ENCODE measurements around the gene UBAP2L. TPM values are rescaled to one million over a fixed set of nuclear protein-coding genes. Genes with fewer than 3 reads are reported as not detected.
"Not testable (repeated sequence)": the region's sequence is repeated elsewhere in the genome, so short reads cannot be mapped to it uniquely, and the experiment has no call there.

Gene UBAP2L
- total RNA-seq, 1 donor: 88.3 TPM

GRCh38 chr1:154199563-154199879 is 21.2 kb upstream of the UBAP2L start:
- peak overlapping the region; percentile 72 for H3K4me2 ChIP-seq (ENCODE audit: insufficient read depth, low read length)
- H3K36me3 ChIP-seq (ENCODE audit: insufficient read depth, low read length): no peaks in the 10 kb centered on the region
- no peaks in the 10 kb centered on the region for H3K9me3 ChIP-seq (ENCODE audit: low read depth, low read length)
- DNase-seq (ENCODE audit: insufficient read length, low spot score, missing footprints): peak; percentile 61
- no peaks in the 10 kb centered on the region for H4K20me1 ChIP-seq (ENCODE audit: insufficient read depth, low read length)
- peak overlapping the region; percentile 35 for H3K4me3 ChIP-seq (ENCODE audit: insufficient read depth, low read length)
- H3K27me3 ChIP-seq (ENCODE audit: insufficient read depth, low read length): peaks cover 9% of the 10 kb centered on the region
- H3K79me2 ChIP-seq (ENCODE audit: insufficient read depth, low read length): no peaks in the 10 kb centered on the region
- peak overlapping the region; percentile 84 for H2AFZ ChIP-seq (ENCODE audit: low read length)
- TF ChIP-seq, protein P1, sequence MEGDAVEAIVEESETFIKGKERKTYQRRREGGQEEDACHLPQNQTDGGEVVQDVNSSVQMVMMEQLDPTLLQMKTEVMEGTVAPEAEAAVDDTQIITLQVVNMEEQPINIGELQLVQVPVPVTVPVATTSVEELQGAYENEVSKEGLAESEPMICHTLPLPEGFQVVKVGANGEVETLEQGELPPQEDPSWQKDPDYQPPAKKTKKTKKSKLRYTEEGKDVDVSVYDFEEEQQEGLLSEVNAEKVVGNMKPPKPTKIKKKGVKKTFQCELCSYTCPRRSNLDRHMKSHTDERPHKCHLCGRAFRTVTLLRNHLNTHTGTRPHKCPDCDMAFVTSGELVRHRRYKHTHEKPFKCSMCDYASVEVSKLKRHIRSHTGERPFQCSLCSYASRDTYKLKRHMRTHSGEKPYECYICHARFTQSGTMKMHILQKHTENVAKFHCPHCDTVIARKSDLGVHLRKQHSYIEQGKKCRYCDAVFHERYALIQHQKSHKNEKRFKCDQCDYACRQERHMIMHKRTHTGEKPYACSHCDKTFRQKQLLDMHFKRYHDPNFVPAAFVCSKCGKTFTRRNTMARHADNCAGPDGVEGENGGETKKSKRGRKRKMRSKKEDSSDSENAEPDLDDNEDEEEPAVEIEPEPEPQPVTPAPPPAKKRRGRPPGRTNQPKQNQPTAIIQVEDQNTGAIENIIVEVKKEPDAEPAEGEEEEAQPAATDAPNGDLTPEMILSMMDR (IDR thresholded peaks at IDR 0.05; ENCODE audit: extremely low read depth, low read depth, low read length): no peak
- no peak overlapping the region for H3K27ac ChIP-seq (ENCODE audit: low read depth, low read length)
- H3K4me1 ChIP-seq (ENCODE audit: insufficient read depth, low read length): peaks cover 4% of the 10 kb centered on the region

GRCh38 chr1:154205778-154206177 is 15.0 kb upstream of the UBAP2L start:
- not testable (repeated sequence) for H3K79me2 ChIP-seq (ENCODE audit: insufficient read depth, low read length); H3K27me3 ChIP-seq (ENCODE audit: insufficient read depth, low read length); H4K20me1 ChIP-seq (ENCODE audit: insufficient read depth, low read length); H3K4me1 ChIP-seq (ENCODE audit: insufficient read depth, low read length); H3K4me2 ChIP-seq (ENCODE audit: insufficient read depth, low read length); DNase-seq (ENCODE audit: insufficient read length, low spot score, missing footprints); H2AFZ ChIP-seq (ENCODE audit: low read length); H3K4me3 ChIP-seq (ENCODE audit: insufficient read depth, low read length); H3K27ac ChIP-seq (ENCODE audit: low read depth, low read length); H3K9me3 ChIP-seq (ENCODE audit: low read depth, low read length)
- peaks cover 43% of the 10 kb centered on the region for H3K36me3 ChIP-seq (ENCODE audit: insufficient read depth, low read length)

DNA sequence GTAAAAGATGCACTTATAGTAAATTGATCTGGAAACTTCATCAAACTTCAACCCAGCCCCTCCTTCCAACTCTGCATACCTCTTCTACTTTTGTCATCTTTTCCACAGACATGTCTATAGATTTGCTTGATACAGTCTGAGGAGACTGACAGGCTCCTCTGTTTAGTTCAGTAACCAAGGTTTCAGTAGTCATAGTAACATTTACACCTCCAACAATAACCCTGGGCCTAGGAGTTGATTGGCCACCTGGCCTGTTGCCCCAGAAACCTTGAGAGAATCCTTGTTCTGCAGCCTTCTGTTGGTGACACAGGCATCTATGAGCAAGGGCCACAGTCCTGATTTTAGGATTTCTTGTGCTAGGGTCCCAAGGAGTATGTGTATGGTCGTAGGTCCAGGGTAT is 14.6 kb upstream of the UBAP2L start, which contains the start of gene CFAP141:
CFAP141 (minus strand) TSS at position 138 of the 400 bp plus-strand sequence; CDS start at position 112, 26 bp downstream.
- peaks cover 47% of the 10 kb centered on the region for H3K36me3 ChIP-seq (ENCODE audit: insufficient read depth, low read length)
- H3K4me2 ChIP-seq (ENCODE audit: insufficient read depth, low read length): no peak within 1 kb of the TSS
- H2AFZ ChIP-seq (ENCODE audit: low read length): no peak within 1 kb of the TSS
- no peaks in the 10 kb centered on the region for H3K4me1 ChIP-seq (ENCODE audit: insufficient read depth, low read length)
- no peaks in the 10 kb centered on the region for H3K27me3 ChIP-seq (ENCODE audit: insufficient read depth, low read length)
- H4K20me1 ChIP-seq (ENCODE audit: insufficient read depth, low read length): no peaks in the 10 kb centered on the region
- H3K27ac ChIP-seq (ENCODE audit: low read depth, low read length): no peak within 1 kb of the TSS
- H3K79me2 ChIP-seq (ENCODE audit: insufficient read depth, low read length): no peaks in the 10 kb centered on the region
- TF ChIP-seq, protein P1 (IDR thresholded peaks at IDR 0.05; ENCODE audit: extremely low read depth, low read depth, low read length): no peak
- DNase-seq (ENCODE audit: insufficient read length, low spot score, missing footprints): peak; percentile 62
- no peaks in the 10 kb centered on the region for H3K9me3 ChIP-seq (ENCODE audit: low read depth, low read length)
- H3K4me3 ChIP-seq (ENCODE audit: insufficient read depth, low read length): no peak within 1 kb of the TSS

DNA sequence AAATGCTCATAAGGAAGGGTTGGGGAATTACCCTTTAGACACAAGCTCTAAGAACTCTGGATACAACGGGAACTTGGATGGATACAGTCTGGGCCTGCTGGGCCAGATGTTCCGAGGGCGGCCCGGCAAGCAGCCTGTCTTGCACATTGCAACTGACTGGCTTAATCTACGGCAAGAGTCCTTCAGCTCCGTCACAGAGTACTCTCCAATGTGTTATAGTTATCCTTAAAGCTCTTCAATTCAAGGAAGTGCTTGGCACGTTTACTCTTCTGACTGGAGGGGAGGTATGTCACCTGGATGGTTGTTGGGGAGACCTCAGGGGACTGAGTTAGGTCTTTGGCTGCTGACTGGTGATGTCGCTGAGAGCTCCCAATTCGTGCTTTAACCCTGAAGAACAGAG is 13.5 kb upstream of the UBAP2L start:
- no peak for DNase-seq (ENCODE audit: insufficient read length, low spot score, missing footprints)
- Histone ChIP-seq H3K4me3 (ENCODE audit: insufficient read depth, low read length) (no peak overlapping the region), H3K4me1 (ENCODE audit: insufficient read depth, low read length) (no peaks in the 10 kb centered on the region), H4K20me1 (ENCODE audit: insufficient read depth, low read length) (peaks cover 2% of the 10 kb centered on the region), H3K9me3 (ENCODE audit: low read depth, low read length) (no peaks in the 10 kb centered on the region), H2AFZ (ENCODE audit: low read length) (no peak overlapping the region), H3K4me2 (ENCODE audit: insufficient read depth, low read length) (no peak overlapping the region), H3K36me3 (ENCODE audit: insufficient read depth, low read length) (peaks cover 58% of the 10 kb centered on the region), H3K27ac (ENCODE audit: low read depth, low read length) (no peak overlapping the region), H3K27me3 (ENCODE audit: insufficient read depth, low read length) (no peaks in the 10 kb centered on the region), H3K79me2 (ENCODE audit: insufficient read depth, low read length) (peaks cover 2% of the 10 kb centered on the region)
- TF ChIP-seq, protein P1 (IDR thresholded peaks at IDR 0.05; ENCODE audit: extremely low read depth, low read depth, low read length): no peak
